Suprapubic skin (tissue), 4 donors: ENCODE results near the gene SSR2.

Source experiments
- EP300 ChIP-seq: sonication (generic); formaldehyde crosslinking; IDR thresholded peaks from one replicate; pipeline ENCODE4 v1.6.1; 2017; ENCODE audit warnings: antibody characterized with exemption
- POLR2A ChIP-seq, 2 donors: fragments of 450-650 bp; IDR thresholded peaks; one replicate each; pipeline ENCODE4 v1.6.1; 2017; ENCODE audit warnings: antibody characterized with exemption in 2 of 2, mild to moderate bottlenecking in 2 of 2, moderate library complexity in 2 of 2
- POLR2AphosphoS5 ChIP-seq, 3 donors: sonication (generic); formaldehyde crosslinking; IDR thresholded peaks; one replicate each; pipeline ENCODE4 v1.6.1; 2017; ENCODE audit warnings: antibody characterized with exemption in 3 of 3
- TF ChIP-seq, protein P1 (sequence below), 2 donors: fragments of 200-600 bp in 1 of 2; fragments of 450-650 bp in 1 of 2; sonication (generic) in 1 of 2; IDR thresholded peaks; one replicate each; pipeline ENCODE4 v1.5.1; 2016 to 2019; ENCODE audit warnings: antibody characterized with exemption in 2 of 2, mild to moderate bottlenecking in 1 of 2, moderate library complexity in 1 of 2

DNA sequence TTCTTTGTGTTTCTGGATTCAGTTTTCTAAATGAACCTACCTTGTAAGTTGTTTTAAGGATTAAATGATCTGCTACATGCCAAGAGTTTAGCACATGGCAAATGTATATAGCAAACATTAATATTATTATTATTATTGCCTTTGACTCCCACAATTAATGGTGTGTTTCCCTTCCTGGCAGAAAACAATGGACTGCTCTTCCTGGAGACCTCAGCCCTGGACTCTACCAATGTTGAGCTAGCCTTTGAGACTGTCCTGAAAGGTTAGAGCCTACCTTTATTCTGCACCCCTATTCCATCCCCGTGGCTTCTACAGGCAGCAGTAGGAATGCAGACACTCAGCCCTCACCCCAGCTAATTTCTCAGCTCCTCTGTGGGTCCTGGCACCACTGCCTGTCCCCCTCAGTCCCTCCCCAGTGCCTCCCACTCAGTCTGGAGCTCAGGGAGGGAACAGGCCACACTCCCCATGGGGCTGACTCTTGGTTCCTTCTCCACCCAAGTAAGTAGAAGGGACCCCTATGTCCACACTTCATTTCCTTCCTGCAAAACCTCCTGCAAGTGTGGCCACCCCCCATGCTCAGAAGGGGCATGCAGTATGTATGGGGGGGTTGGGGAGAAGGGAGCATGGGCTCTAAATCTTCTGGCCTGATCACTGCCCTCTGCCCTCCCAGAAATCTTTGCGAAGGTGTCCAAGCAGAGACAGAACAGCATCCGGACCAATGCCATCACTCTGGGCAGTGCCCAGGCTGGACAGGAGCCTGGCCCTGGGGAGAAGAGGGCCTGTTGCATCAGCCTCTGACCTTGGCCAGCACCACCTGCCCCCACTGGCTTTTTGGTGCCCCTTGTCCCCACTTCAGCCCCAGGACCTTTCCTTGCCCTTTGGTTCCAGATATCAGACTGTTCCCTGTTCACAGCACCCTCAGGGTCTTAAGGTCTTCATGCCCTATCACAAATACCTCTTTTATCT, 49.0 kb upstream of the SSR2 start:
- TF ChIP-seq, protein P1, sequence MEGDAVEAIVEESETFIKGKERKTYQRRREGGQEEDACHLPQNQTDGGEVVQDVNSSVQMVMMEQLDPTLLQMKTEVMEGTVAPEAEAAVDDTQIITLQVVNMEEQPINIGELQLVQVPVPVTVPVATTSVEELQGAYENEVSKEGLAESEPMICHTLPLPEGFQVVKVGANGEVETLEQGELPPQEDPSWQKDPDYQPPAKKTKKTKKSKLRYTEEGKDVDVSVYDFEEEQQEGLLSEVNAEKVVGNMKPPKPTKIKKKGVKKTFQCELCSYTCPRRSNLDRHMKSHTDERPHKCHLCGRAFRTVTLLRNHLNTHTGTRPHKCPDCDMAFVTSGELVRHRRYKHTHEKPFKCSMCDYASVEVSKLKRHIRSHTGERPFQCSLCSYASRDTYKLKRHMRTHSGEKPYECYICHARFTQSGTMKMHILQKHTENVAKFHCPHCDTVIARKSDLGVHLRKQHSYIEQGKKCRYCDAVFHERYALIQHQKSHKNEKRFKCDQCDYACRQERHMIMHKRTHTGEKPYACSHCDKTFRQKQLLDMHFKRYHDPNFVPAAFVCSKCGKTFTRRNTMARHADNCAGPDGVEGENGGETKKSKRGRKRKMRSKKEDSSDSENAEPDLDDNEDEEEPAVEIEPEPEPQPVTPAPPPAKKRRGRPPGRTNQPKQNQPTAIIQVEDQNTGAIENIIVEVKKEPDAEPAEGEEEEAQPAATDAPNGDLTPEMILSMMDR (IDR thresholded peaks at IDR 0.05): no peak
- TF ChIP-seq POLR2AphosphoS5 (IDR thresholded peaks at IDR 0.05) (no peak), EP300 (no peak), POLR2A (IDR thresholded peaks at IDR 0.05) (no peak)
